Caco-2 (cell line): Measurements from ENCODE around the gene PSMC3. TPM values are rescaled to one million over a fixed set of nuclear protein-coding genes. Genes with fewer than 3 reads are reported as not detected.

Source experiments
- BruUV-seq: library from RNA; stranded (reverse); fragments of 400-500 nt; replicated peaks from 2 replicates; lab custom pipeline; 2021; lab: Mats Ljungman, UMichigan
- CTCF ChIA-PET: fragments of 300-600 bp; sonication (Branson Sonifier 250); formaldehyde crosslinking; loops from one replicate; lab custom pipeline; 2022; ENCODE audit warnings: antibody characterized with exemption; lab: Charles Lee
- POLR2A ChIA-PET: fragments of 300-600 bp; sonication (Branson Sonifier 250); formaldehyde crosslinking; loops from one replicate; lab custom pipeline; 2022; ENCODE audit warnings: antibody characterized with exemption; lab: Charles Lee
- DNase-seq, 2 experiments: peaks; one replicate each; pipeline versions ENCODE4 v3.0.0 to v3.0.0-alpha.2; 2020 to 2022
- H3K27me3 ChIP-seq: replicated peaks from 2 replicates; pipeline ENCODE4 v1.6.0; 2011; ENCODE audit warnings: low read length; ENCODE audit not compliant: control insufficient read depth, insufficient read depth
- H3K36me3 ChIP-seq: 2 replicates; pipeline ENCODE4 v1.5.1; 2011; ENCODE audit warnings: low read length; ENCODE audit not compliant: control insufficient read depth, insufficient read depth
- H3K4me1 ChIP-seq: fragments of 250-450 bp; sonication (Bioruptor Pico); 2 replicates; pipeline ENCODE4 v1.5.1; 2020; ENCODE audit warnings: mild to moderate bottlenecking
- H3K4me3 ChIP-seq: 2 replicates; pipeline ENCODE4 v1.5.1; 2011; ENCODE audit warnings: low read depth, mild to moderate bottlenecking, control low read depth, low read length
- H3K9me3 ChIP-seq: fragments of 250-450 bp; sonication (Bioruptor Pico); 2 replicates; pipeline ENCODE4 v1.5.1; 2020; ENCODE audit warnings: mild to moderate bottlenecking, moderate library complexity
- H3K27ac Mint-ChIP-seq: one replicate; pipeline ENCODE4 v1.8.0; 2022; ENCODE audit warnings: mixed read lengths; ENCODE audit not compliant: unreplicated experiment
- H3K27me3 Mint-ChIP-seq: one replicate; pipeline ENCODE4 v1.8.0; 2022; ENCODE audit warnings: mixed read lengths; ENCODE audit not compliant: insufficient read depth, unreplicated experiment
- H3K36me3 Mint-ChIP-seq: one replicate; pipeline ENCODE4 v1.8.0; 2022; ENCODE audit warnings: mild to moderate bottlenecking, mixed read lengths; ENCODE audit not compliant: insufficient read depth, unreplicated experiment
- H3K4me1 Mint-ChIP-seq: one replicate; pipeline ENCODE4 v1.8.0; 2022; ENCODE audit warnings: low read depth, mixed read lengths; ENCODE audit not compliant: unreplicated experiment
- H3K4me3 Mint-ChIP-seq: one replicate; pipeline ENCODE4 v1.8.0; 2022; ENCODE audit warnings: mild to moderate bottlenecking, moderate library complexity, mixed read lengths; ENCODE audit not compliant: unreplicated experiment
- H3K9me3 Mint-ChIP-seq: one replicate; pipeline ENCODE4 v1.8.0; 2022; ENCODE audit warnings: mixed read lengths; ENCODE audit not compliant: unreplicated experiment
- intact Hi-C: fragments of 100-400 bp; cut with micrococcal nuclease; formaldehyde crosslinking; loops from one replicate; pipeline ENCODE4 v1.10.0; 2022; ENCODE audit not compliant: unreplicated experiment
- microRNA-seq: library from miRNA; unstranded; fragments of <30 nt; microRNA quantifications from one replicate; pipeline ENCODE4 v1.2.0, GENCODE V29; 2022
- total RNA-seq: library from RNA; stranded (reverse); gene quantifications from 2 replicates; pipeline ENCODE4 v1.2.3, GENCODE V29; 2022
- TF ChIP-seq, protein P1 (sequence below), 2 experiments: fragments of 200-600 bp in 1 of 2; IDR thresholded peaks; 1 replicate in 1 of 2; 2 replicates in 1 of 2; pipeline versions ENCODE4 v1.5.1 to v1.8.0; 2011 to 2022; ENCODE audit warnings: antibody characterized with exemption in 1 of 2, control low read depth in 1 of 2, inconsistent platforms in 1 of 2, low read depth in 1 of 2, low read length in 1 of 2, mild to moderate bottlenecking in 1 of 2, moderate library complexity in 1 of 2; ENCODE audit not compliant: insufficient read depth in 1 of 2, severe bottlenecking in 1 of 2, unreplicated experiment in 1 of 2

The PSMC3 gene
- total RNA-seq, 1 experiment from 2014 or later = 196 TPM

DNA sequence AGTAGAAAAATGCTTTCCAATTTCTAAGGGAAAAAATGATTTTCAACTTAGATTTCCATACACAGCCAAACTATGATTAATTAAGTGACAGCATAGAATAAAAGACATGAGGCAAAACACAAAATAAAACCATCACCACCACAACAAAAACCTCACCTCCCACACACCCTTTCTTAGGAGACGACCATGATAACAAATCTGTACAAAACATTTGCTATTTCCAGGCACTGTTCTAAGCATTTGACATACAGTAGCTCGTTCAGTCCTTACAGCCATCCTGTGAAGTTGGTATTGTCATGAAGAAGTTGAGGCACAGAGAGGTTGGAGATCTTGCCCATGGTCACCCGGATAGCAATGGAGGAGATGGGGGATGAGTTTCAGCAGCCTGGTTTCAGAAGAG is 56.6 kb downstream of the PSMC3 start:
- POLR2A ChIA-PET = no interaction called here
- TF ChIP-seq, protein P1, sequence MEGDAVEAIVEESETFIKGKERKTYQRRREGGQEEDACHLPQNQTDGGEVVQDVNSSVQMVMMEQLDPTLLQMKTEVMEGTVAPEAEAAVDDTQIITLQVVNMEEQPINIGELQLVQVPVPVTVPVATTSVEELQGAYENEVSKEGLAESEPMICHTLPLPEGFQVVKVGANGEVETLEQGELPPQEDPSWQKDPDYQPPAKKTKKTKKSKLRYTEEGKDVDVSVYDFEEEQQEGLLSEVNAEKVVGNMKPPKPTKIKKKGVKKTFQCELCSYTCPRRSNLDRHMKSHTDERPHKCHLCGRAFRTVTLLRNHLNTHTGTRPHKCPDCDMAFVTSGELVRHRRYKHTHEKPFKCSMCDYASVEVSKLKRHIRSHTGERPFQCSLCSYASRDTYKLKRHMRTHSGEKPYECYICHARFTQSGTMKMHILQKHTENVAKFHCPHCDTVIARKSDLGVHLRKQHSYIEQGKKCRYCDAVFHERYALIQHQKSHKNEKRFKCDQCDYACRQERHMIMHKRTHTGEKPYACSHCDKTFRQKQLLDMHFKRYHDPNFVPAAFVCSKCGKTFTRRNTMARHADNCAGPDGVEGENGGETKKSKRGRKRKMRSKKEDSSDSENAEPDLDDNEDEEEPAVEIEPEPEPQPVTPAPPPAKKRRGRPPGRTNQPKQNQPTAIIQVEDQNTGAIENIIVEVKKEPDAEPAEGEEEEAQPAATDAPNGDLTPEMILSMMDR (IDR thresholded peaks at IDR 0.05; ENCODE audit: insufficient read depth in 1 of 2, low read depth in 1 of 2, low read length in 1 of 2, severe bottlenecking in 1 of 2, unreplicated experiment in 1 of 2) = no peak
- no TSS peak for BruUV-seq
- H3K4me3 Mint-ChIP-seq = no peak overlapping the region
- no peaks in the 10 kb centered on the region for H3K27me3 ChIP-seq
- H3K27ac Mint-ChIP-seq = no peak overlapping the region
- no peaks in the 10 kb centered on the region for H3K9me3 Mint-ChIP-seq
- intact Hi-C loops = loop anchor here (10.0 kb wide), 1 partner anchor 485 kb away; no protein-coding TSS in a partner anchor
- no peaks in the 10 kb centered on the region for H3K9me3 ChIP-seq
- H3K4me1 ChIP-seq = peaks cover 4% of the 10 kb centered on the region; the same call in 1 of the 2 replicates
- peaks cover 7% of the 10 kb centered on the region for H3K4me1 Mint-ChIP-seq
- CTCF ChIA-PET = no interaction called here
- H3K27me3 Mint-ChIP-seq = peaks cover 3% of the 10 kb centered on the region
- H3K36me3 Mint-ChIP-seq = no peaks in the 10 kb centered on the region
- no peak for DNase-seq
- no peak overlapping the region for H3K4me3 ChIP-seq
- H3K36me3 ChIP-seq = no peaks in the 10 kb centered on the region

Small RNA genes within 50 kb of the gene (microRNA-seq; reads per million reads assigned to microRNA genes)
- not detected for gene MIR4487

Other genes with a start within 250 kb of the PSMC3 start
- gene ARFGAP2, start 249.6 kb downstream of the PSMC3 start, total RNA-seq = 99.9 and 100.0 TPM in 2 replicates
- gene PACSIN3, start 240.0 kb downstream of the PSMC3 start, total RNA-seq = 72.8 and 76.7 TPM in 2 replicates
- 42.2 and 43.7 TPM in 2 replicates for gene DDB2, start 211.5 kb downstream of the PSMC3 start, total RNA-seq
- 44.7 and 48.2 TPM in 2 replicates for gene ACP2, start 177.6 kb downstream of the PSMC3 start, total RNA-seq
- 40.8 and 44.8 TPM in 2 replicates for gene NR1H3, start 168.4 kb downstream of the PSMC3 start, total RNA-seq
- 63.8 and 65.9 TPM in 2 replicates for gene MADD, start 156.3 kb downstream of the PSMC3 start, total RNA-seq
- not detected in 2 replicates for gene MYBPC3, start 73.7 kb downstream of the PSMC3 start, total RNA-seq
- gene SPI1, start 47.9 kb downstream of the PSMC3 start, total RNA-seq = not detected in 2 replicates
- gene SLC39A13, start 17.8 kb downstream of the PSMC3 start, total RNA-seq = 27.1 and 30.8 TPM in 2 replicates
- 0.93 and 2.0 TPM in 2 replicates for gene RAPSN, start 22.7 kb upstream of the PSMC3 start, total RNA-seq
- gene CELF1, start 126.7 kb upstream of the PSMC3 start, total RNA-seq = 146 and 152 TPM in 2 replicates
- gene PTPMT1, start 139.2 kb upstream of the PSMC3 start, total RNA-seq = 100 and 108 TPM in 2 replicates
- gene KBTBD4, start 152.5 kb upstream of the PSMC3 start, total RNA-seq = 11.9 and 12.5 TPM in 2 replicates
- 183 and 185 TPM in 2 replicates for gene NDUFS3, start 152.6 kb upstream of the PSMC3 start, total RNA-seq
- not detected in 2 replicates for gene FAM180B, start 160.2 kb upstream of the PSMC3 start, total RNA-seq
- gene C1QTNF4, start 168.0 kb upstream of the PSMC3 start, total RNA-seq = 0.63 and 0.75 TPM in 2 replicates
- gene MTCH2, start 216.1 kb upstream of the PSMC3 start, total RNA-seq = 165 and 167 TPM in 2 replicates